Fibroblast of skin of right biceps (primary cell): ENCODE data around the gene ITGB8.
"Not testable (repeated sequence)": the region's sequence is repeated elsewhere in the genome, so short reads cannot be mapped to it uniquely, and the experiment has no call there.

Source experiments
- DNase-seq: peaks from one replicate; pipeline ENCODE4 v3.0.0-alpha.2; 2013

The ITGB8 gene

DNA sequence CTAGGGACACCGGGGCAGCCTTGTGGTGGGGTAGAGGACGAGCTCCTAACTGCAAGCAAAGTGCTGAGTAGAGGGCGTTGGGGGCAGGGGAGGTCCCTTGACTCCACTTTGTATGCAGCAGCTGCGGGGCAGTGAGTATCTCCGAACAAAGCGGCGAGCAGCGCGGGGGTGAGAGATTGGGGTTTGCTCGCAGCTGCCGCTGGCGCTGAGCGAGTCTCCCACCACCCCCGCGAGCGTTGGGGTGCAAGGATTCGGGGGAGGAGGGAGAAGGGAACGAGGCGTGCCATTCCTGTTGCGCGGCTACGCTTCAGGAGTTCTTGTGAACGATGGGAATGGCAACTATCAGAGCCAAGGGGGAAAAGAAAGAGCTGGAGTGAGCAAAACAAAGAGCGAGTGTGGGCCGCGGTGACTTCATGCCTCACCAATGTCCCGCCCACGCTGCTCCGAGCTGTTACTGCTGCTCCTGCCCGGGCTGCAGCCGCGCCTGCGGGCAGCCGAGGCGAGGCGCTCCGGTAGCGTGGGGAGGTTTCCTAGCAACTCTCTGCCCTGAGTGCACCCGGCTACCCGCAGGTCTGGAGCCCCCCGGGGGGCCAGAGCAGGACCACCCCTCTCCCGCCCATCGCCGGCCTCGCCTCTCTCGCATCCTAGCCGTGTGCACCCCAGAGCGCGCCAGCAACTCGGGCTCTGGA, at the start of gene ITGB8:
Gene ITGB8 (plus strand): TSS at position 662 of the 689 bp plus-strand sequence. CDS start 907 bp downstream, outside the sequence.
- peak; percentile 92 for DNase-seq

- DNase-seq: no peak
Observed at GRCh38 chr7:20282959-20283358, 47.7 kb upstream of the ITGB8 start.

- DNase-seq: no peak
Observed at GRCh38 chr7:20283385-20283784, 47.3 kb upstream of the ITGB8 start.

GRCh38 chr7:20284003-20284770, 46.5 kb upstream of the ITGB8 start:
- no peak for DNase-seq

DNA sequence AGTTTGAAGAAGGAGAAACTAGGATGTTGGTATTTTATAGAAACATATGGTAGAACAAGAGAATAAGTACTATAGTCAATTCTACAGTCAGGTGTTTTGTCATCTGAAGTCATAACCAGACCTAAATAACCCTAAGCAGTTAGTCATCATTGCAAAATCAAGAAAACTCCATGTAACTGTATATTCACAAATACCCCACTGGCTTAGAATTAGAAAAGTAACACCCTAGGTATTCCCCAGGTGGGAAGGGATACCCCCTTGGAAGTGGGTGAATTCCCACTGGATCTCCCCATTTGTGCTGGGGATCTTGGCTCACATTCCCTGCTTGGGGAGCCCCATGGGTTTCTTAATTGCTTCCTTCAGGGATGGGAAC, 45.9 kb upstream of the ITGB8 start:
- no peak for DNase-seq

DNA sequence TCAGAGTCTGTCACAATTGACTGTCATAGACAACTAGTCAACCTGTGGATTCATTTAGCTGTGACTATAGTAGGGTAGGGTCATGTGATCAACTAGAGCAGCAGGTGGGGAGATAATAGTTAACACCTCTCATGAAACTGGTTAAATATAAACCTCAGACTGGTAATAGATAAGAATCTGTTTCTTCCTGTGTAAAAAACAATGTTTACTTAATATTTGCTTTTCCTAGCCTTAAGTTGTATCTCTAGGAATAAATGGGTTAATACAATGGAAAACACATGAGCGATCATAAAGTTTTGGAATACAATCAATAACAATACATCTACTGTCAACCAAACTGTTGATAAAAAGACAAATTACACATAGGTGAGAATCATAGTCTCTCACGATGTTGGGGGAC, 43.4 kb upstream of the ITGB8 start:
- DNase-seq: no peak

GRCh38 chr7:20288036-20288435, 42.7 kb upstream of the ITGB8 start:
- peak; percentile 26 for DNase-seq

GRCh38 chr7:20290505-20291111, 40.1 kb upstream of the ITGB8 start:
- DNase-seq: no peak

- DNase-seq: no peak
Observed at GRCh38 chr7:20293336-20293735, 37.4 kb upstream of the ITGB8 start.

GRCh38 chr7:20296444-20296843, 34.3 kb upstream of the ITGB8 start:
- DNase-seq: no peak

DNA sequence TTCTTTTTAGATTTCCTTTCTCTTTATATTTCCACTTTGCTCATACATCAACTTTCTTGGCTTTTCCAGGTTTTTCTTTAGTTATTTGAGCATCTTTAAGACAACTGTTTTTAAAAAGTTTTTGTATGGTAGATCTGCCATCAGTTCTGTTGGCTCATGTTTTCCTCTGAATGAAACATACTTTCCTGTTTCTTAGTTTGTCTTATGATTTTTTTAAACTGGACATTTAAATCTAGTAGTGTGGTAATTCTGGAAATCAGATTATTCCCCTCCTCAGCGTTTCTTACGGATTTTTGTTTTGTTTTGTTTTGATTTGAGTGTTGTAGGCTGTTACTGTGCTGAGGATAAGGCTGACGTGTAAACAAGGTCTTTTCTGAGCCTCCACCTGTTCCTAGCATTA, 33.8 kb upstream of the ITGB8 start:
- DNase-seq: no peak

- peak; percentile 77 for DNase-seq
Observed at GRCh38 chr7:20298486-20298901, 32.2 kb upstream of the ITGB8 start.

DNA sequence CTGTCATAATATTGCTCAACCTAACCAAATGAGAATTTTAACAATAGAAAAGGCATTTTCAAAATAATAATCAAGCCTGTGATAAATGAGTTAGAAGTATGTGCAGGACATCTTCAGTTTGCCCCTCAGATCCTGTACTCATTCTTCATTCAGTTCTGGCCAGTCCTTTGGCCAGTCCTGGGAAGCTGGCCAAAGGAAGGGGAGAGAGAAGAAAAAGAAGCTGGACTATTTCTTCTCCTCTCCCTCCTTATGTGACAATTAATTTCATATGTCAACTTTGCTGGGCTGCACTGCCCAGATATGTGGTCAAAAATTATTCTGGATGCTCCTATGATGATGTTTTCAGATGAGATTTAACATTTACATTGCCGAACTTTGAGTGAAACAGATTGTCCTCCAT, 31.6 kb upstream of the ITGB8 start:
- DNase-seq: no peak

GRCh38 chr7:20299647-20300312, 30.9 kb upstream of the ITGB8 start:
- peak; percentile 27 for DNase-seq

- DNase-seq: peak; percentile 68
Observed at GRCh38 chr7:20301311-20301939, 29.3 kb upstream of the ITGB8 start.

DNA sequence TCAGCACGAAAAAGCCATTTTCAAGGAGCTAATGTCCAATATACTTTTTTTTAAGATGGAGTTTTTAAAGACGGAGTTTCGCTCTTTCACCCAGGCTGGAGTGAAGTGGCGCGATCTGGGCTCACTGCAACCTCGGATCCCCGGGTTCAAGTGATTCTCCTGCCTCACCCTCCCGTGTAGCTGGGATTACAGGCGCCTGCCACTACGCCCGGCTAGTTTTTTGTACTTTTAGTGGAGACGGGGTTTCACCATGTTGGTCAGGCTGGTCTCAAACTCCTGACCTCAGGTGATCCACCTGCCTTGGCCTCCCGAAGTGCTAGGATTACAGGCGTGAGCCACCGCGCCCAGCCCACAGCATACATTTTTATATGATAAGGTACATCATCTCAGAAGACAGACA, 28.4 kb upstream of the ITGB8 start:
- not testable (repeated sequence) for DNase-seq

GRCh38 chr7:20302891-20303290, 27.8 kb upstream of the ITGB8 start:
- DNase-seq: no peak

DNA sequence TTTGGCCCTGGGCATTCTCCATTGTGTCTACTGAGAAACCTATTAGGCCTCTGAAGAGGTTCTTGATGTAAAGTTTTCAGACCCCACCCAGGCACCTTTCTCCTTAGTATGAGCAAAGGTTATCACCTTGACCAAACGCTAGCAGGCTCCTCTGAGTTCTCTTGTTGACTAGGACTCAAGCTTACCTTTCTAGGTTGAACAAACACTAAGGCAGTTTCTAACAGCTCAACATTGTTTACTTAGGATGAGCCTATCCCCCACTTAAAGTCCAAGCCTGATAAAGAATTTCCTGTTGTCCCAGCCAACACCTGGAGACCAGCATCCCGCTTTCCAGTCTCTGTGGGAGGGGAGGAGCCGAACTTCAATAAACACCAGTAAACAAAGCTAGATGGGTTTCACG, 26.3 kb upstream of the ITGB8 start:
- DNase-seq: no peak

DNA sequence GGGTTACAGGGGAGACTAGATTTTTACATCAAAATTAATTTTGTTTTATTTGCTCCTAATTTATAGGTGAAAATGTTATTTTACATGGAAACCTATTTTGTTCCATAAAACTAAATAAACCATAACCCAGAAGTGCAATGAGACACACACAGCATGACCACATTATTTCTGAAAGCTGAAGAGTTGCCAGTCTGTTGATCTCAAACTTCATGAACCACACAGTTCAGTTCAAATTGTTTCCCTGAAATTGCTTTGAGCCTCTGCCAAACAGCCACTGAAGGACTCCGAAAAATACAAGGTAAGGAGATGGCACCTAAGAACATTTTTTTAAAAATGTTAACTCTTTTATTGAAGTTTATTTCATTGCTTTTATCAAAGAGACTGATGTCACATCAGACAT, 25.0 kb upstream of the ITGB8 start:
- DNase-seq: no peak

DNA sequence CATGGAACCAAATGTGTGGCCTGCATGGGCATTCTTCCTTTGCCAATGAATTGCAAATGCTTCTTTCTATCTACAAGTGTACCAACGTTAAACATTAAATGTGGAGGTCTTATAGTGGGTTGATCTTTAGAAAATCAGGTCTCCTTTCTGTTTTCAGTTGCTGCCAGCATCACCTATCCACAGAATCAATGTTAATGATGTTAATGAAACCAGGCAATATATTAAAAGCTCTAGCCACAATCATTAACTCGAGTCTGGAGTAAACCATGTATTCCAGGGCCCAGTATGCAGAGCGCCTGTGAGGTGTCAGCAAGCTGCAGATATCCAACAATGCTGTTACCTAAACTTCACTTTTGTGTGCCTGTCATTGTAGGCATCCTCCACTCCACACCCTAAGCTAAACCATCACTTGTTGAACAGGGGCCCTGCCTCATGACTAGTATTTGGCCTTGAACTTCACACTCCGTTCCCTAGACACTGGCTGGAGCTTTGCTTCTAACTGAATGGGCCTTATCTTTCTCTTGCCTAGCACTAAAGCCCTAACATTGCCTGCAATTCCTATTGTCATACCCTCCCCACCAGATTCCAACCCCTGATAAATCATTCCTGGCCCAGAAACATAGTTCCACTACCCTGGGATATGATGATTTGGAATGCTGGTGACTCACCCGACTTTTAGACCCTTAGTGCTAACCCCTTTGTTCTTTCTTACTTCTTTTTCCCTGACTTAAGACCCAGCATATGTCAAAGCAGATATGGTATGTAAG, 24.3 kb upstream of the ITGB8 start:
- DNase-seq: peak; percentile 88

DNA sequence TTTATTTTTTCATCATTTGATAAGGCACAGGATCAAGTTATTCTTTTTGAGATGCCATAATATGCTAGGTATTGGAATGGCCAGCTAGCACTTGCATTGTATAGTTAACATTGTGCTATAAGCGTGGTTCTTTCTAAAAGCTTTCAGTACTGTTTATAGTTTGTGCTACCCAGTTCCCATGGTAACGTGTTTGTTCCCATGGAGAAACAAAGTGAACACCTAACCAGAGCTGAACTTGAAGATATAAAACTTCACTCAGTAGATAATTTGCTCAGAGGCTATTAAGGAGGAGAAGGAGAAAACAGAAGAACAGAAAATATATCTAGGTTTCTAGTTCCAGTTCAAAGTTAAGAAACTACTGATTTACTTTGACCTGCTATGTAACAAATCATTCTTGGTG, 23.6 kb upstream of the ITGB8 start:
- peak; percentile 65 for DNase-seq

DNA sequence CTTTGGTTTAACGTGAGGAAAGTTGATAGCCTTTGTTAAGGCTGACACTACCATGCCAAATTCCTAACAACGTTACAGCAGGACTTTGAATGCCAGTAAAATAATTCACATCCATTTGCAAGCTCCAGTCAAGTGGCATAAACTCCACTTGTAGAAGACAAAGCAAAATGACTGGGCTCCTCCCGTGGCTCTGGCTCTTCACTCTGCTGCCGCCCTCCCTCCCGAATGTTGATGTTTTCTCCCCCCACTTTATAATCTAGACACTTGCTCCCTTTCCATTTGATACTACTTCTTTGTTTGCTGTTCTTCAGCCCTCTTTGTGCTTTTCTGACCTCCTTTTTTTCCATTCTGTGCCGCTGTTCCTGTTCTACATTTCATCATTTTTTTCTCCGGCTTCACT, 22.8 kb upstream of the ITGB8 start:
- no peak for DNase-seq
